Activated CD8-positive, alpha-beta memory T cell treated with anti-CD3 and anti-CD28 coated beads, Interleukin-2, amount 10 ng/mL, durations not matched to agents 7 days and 5 days (primary cell): ENCODE measurements around the gene PITX2. TPM values are rescaled to one million over a fixed set of nuclear protein-coding genes. Genes with fewer than 3 reads are reported as not detected.

Experiments
- ATAC-seq: fragments of 150-1000 bp; cut with Tn5 transposase; one replicate; pipeline ENCODE4 v1.10.0; 2021; ENCODE audit warnings: moderate library complexity
- CTCF ChIA-PET: fragments of 350-600 bp; sonication (Branson Sonifier 250); formaldehyde crosslinking; loops from one replicate; lab custom pipeline; 2021; ENCODE audit warnings: antibody characterized with exemption; lab: Charles Lee
- DNase-seq: peaks from one replicate; pipeline ENCODE4 v3.0.0-alpha.2; 2020
- H3K27ac Mint-ChIP-seq: one replicate; pipeline ENCODE4 v1.8.0; 2021; ENCODE audit warnings: mild to moderate bottlenecking, mixed read lengths
- H3K27me3 Mint-ChIP-seq: one replicate; pipeline ENCODE4 v1.8.0; 2021; ENCODE audit warnings: mixed read lengths
- H3K36me3 Mint-ChIP-seq: one replicate; pipeline ENCODE4 v1.8.0; 2021; ENCODE audit warnings: mild to moderate bottlenecking, mixed read lengths
- H3K4me1 Mint-ChIP-seq: one replicate; pipeline ENCODE4 v1.8.0; 2021; ENCODE audit warnings: mixed read lengths
- H3K4me3 Mint-ChIP-seq: one replicate; pipeline ENCODE4 v1.8.0; 2021; ENCODE audit warnings: mild to moderate bottlenecking, moderate library complexity, mixed read lengths
- H3K9me3 Mint-ChIP-seq: one replicate; pipeline ENCODE4 v1.8.0; 2022; ENCODE audit warnings: low read depth, mixed read lengths
- total RNA-seq, 2 experiments: library from RNA; stranded (reverse); gene quantifications; one replicate each; pipeline ENCODE4 v1.2.3, GENCODE V29; 2021

The PITX2 gene
- not detected for total RNA-seq

GRCh38 chr4:110622841-110623717 lies at the start of gene PITX2:
TSS of gene PITX2 (minus strand) at chr4:110623077. CDS start at chr4:110622460, 617 bp downstream.
- peaks cover 99% of the 10 kb centered on the region for H3K27me3 Mint-ChIP-seq
- CTCF ChIA-PET, result no interaction called here
- H3K4me3 Mint-ChIP-seq, result peak within 1 kb of the TSS; percentile 38
- peaks cover 8% of the 10 kb centered on the region for H3K36me3 Mint-ChIP-seq
- ATAC-seq (peak; percentile 78), DNase-seq (peak; percentile 56)
- no peaks in the 10 kb centered on the region for H3K4me1 Mint-ChIP-seq
- H3K9me3 Mint-ChIP-seq, result no peaks in the 10 kb centered on the region
- H3K27ac Mint-ChIP-seq, result peak within 1 kb of the TSS; percentile 44

DNA sequence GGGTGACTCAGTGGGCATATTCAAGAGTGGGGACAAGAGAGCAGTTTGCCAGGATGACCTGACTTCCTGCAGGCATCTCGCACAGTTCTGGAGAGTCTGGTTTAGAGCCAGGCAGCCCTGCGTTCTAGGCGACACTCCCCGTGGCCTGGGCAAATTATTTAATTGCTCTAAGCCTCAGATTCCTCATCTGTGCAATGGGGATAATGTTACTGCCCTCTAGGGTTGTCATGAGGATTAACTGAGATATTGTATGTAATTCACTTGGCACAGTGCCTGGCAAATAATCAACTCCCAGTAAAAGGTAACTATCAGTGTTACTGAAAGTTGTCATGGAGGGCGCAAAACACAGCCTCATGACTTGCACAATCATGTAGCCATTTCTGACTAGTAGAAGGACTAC lies 48.8 kb upstream of the PITX2 start:
- no peak overlapping the region for H3K4me3 Mint-ChIP-seq
- no peaks in the 10 kb centered on the region for H3K27me3 Mint-ChIP-seq
- H3K27ac Mint-ChIP-seq, result no peak overlapping the region
- CTCF ChIA-PET, result no interaction called here
- no peaks in the 10 kb centered on the region for H3K36me3 Mint-ChIP-seq
- H3K9me3 Mint-ChIP-seq, result no peaks in the 10 kb centered on the region
- DNase-seq (no peak), ATAC-seq (no peak)
- H3K4me1 Mint-ChIP-seq, result no peaks in the 10 kb centered on the region

GRCh38 chr4:110669663-110670062 lies 46.8 kb upstream of the PITX2 start:
- Mint-ChIP-seq H3K9me3 (no peaks in the 10 kb centered on the region), H3K4me1 (no peaks in the 10 kb centered on the region), H3K36me3 (no peaks in the 10 kb centered on the region), H3K27ac (no peak overlapping the region), H3K27me3 (no peaks in the 10 kb centered on the region), H3K4me3 (no peak overlapping the region)
- DNase-seq, result no peak
- no peak for ATAC-seq
- CTCF ChIA-PET, result no interaction called here

- H3K36me3 Mint-ChIP-seq, result no peaks in the 10 kb centered on the region
- no peaks in the 10 kb centered on the region for H3K4me1 Mint-ChIP-seq
- no peak overlapping the region for H3K27ac Mint-ChIP-seq
- no peaks in the 10 kb centered on the region for H3K9me3 Mint-ChIP-seq
- ATAC-seq, result no peak
- CTCF ChIA-PET, result no interaction called here
- H3K27me3 Mint-ChIP-seq, result no peaks in the 10 kb centered on the region
- no peak overlapping the region for H3K4me3 Mint-ChIP-seq
- DNase-seq, result no peak
Measured at GRCh38 chr4:110668463-110669235, 45.8 kb upstream of the PITX2 start.

GRCh38 chr4:110667670-110668069 lies 44.8 kb upstream of the PITX2 start:
- no peak for DNase-seq
- no peaks in the 10 kb centered on the region for H3K9me3 Mint-ChIP-seq
- no peak for ATAC-seq
- no peak overlapping the region for H3K27ac Mint-ChIP-seq
- no peaks in the 10 kb centered on the region for H3K36me3 Mint-ChIP-seq
- H3K27me3 Mint-ChIP-seq, result no peaks in the 10 kb centered on the region
- CTCF ChIA-PET, result no interaction called here
- no peak overlapping the region for H3K4me3 Mint-ChIP-seq
- no peaks in the 10 kb centered on the region for H3K4me1 Mint-ChIP-seq

DNA sequence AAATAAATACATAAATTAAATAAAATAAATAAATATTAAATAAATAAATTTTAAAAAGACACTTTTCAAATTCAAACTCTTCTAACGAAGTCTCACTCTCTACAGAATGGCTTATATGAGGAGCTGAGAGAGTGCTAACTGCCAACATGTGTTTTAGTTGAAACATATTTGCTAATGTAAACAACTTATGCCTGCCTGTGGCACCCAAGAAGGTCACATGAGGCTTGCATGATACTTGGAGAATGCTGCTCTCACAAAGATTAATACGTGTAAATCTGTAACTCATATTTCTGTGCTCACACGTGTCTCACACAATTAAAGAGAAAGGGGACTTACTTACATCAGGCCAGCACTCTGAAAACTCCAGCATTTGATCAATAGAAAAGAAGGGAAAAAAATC lies 43.2 kb upstream of the PITX2 start:
- Mint-ChIP-seq H3K27me3 (peaks cover 2% of the 10 kb centered on the region), H3K4me1 (no peaks in the 10 kb centered on the region), H3K27ac (no peak overlapping the region), H3K9me3 (no peaks in the 10 kb centered on the region), H3K4me3 (no peak overlapping the region), H3K36me3 (no peaks in the 10 kb centered on the region)
- ATAC-seq (no peak), DNase-seq (no peak)
- CTCF ChIA-PET, result no interaction called here

GRCh38 chr4:110663738-110664444 lies 41.0 kb upstream of the PITX2 start:
- no peak overlapping the region for H3K27ac Mint-ChIP-seq
- H3K4me3 Mint-ChIP-seq, result no peak overlapping the region
- DNase-seq (no peak), ATAC-seq (no peak)
- no peaks in the 10 kb centered on the region for H3K4me1 Mint-ChIP-seq
- H3K27me3 Mint-ChIP-seq, result peaks cover 3% of the 10 kb centered on the region
- CTCF ChIA-PET, result interaction anchor here (0.7 kb wide), 1 partner anchor 22 kb away, joined by 3 read pairs; no protein-coding TSS in a partner anchor
- H3K36me3 Mint-ChIP-seq, result no peaks in the 10 kb centered on the region
- H3K9me3 Mint-ChIP-seq, result no peaks in the 10 kb centered on the region

DNA sequence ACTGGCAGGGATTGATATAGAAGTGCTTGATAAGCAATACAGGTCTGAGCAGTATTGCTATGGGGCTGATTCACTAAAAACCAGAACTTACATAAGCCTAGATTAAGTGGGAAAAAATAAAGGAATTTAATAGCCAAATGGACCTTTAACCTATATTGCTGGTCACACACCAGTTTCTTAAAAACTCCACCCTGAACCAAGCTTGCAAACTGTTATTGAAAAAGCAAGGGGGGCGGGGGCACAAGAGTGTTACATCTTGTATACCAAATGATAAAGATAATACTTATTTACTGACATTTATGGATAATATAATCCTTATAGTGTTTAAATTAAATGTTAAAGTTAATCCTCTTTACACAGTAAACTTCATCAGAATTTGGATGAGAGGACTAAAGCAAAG lies 40.3 kb upstream of the PITX2 start:
- Mint-ChIP-seq H3K4me3 (no peak overlapping the region), H3K4me1 (no peaks in the 10 kb centered on the region), H3K27me3 (peaks cover 3% of the 10 kb centered on the region), H3K36me3 (no peaks in the 10 kb centered on the region), H3K9me3 (no peaks in the 10 kb centered on the region), H3K27ac (no peak overlapping the region)
- no peak for DNase-seq
- no peak for ATAC-seq
- CTCF ChIA-PET, result interaction anchor here (0.7 kb wide), 1 partner anchor 23 kb away, joined by 3 read pairs; no protein-coding TSS in a partner anchor

GRCh38 chr4:110660755-110661154 lies 37.9 kb upstream of the PITX2 start:
- Mint-ChIP-seq H3K36me3 (no peaks in the 10 kb centered on the region), H3K9me3 (no peaks in the 10 kb centered on the region), H3K27me3 (peaks cover 3% of the 10 kb centered on the region), H3K27ac (no peak overlapping the region), H3K4me3 (no peak overlapping the region), H3K4me1 (no peaks in the 10 kb centered on the region)
- CTCF ChIA-PET, result no interaction called here
- ATAC-seq (no peak), DNase-seq (no peak)

GRCh38 chr4:110654254-110654635 lies 31.4 kb upstream of the PITX2 start:
- Mint-ChIP-seq H3K4me1 (no peaks in the 10 kb centered on the region), H3K9me3 (no peaks in the 10 kb centered on the region), H3K27ac (no peak overlapping the region), H3K27me3 (no peaks in the 10 kb centered on the region), H3K4me3 (no peak overlapping the region), H3K36me3 (no peaks in the 10 kb centered on the region)
- ATAC-seq (no peak), DNase-seq (no peak)
- CTCF ChIA-PET, result no interaction called here

DNA sequence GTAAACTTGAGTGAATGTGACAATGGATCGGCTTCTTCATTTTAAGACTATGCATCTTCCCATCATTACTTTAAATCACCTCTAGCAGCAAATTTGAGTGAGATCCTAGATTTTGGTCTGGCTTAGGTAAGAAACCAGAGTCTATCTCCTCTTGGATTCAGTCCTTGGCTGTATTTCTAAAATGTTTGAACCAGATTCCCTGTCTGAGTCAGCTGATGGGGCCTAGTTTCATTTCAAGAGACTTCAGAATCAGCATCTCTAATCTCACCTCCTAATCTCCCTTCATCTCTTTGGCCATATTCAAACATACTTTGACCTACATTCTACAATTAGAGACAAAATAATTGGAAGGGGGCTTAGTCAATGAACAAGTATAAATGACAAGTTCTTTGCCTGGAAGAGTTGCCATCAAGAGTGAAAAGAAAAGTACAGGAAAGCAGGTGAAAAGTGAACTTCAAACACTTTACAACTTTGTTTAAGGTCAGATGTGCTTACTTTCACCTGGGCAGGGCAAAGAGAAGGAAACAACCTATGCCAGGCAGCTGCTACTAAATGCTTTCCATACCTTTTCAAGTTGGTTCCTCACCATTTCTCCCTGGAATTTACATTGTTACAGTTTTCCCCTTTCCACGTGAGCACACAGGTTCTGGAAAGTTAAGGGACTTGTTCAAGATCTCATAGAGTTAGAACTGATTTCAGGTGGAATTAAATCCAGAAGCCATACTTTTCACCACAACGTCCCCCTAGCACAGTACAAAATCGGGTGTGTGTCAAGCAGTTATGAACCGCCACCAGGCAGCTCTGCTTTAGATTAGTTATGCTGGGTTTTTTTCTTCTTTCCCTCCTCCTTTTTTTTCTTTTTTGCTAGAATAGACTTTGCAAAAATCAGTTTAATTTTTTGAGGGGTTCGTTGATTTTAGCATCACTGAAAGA lies 30.7 kb upstream of the PITX2 start:
- DNase-seq (no peak), ATAC-seq (no peak)
- H3K9me3 Mint-ChIP-seq, result no peaks in the 10 kb centered on the region
- H3K4me3 Mint-ChIP-seq, result no peak overlapping the region
- H3K4me1 Mint-ChIP-seq, result no peaks in the 10 kb centered on the region
- H3K27ac Mint-ChIP-seq, result no peak overlapping the region
- no peaks in the 10 kb centered on the region for H3K27me3 Mint-ChIP-seq
- H3K36me3 Mint-ChIP-seq, result no peaks in the 10 kb centered on the region
- CTCF ChIA-PET, result no interaction called here

DNA sequence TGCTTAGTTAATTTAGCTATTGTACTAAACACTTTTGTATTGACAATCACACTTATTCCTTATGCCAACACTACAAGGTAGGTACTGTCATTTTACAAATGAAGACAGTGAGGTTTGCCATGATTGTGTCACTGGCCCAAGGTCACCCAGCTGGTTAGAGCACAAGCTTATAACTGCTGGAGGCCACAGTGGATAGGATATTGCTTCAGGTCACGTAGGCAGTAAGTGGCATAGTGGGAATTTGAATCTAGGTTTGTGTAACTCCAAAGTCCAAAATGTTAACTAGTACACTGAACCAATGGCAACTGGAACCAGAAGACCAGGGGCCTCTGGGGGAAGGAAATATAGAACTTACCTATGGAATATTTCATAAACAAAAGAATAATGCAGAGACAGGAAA lies 21.1 kb upstream of the PITX2 start:
- Mint-ChIP-seq H3K27me3 (peaks cover 63% of the 10 kb centered on the region), H3K4me1 (no peaks in the 10 kb centered on the region), H3K36me3 (no peaks in the 10 kb centered on the region), H3K27ac (no peak overlapping the region), H3K4me3 (no peak overlapping the region), H3K9me3 (no peaks in the 10 kb centered on the region)
- CTCF ChIA-PET, result no interaction called here
- no peak for ATAC-seq
- DNase-seq, result no peak

DNA sequence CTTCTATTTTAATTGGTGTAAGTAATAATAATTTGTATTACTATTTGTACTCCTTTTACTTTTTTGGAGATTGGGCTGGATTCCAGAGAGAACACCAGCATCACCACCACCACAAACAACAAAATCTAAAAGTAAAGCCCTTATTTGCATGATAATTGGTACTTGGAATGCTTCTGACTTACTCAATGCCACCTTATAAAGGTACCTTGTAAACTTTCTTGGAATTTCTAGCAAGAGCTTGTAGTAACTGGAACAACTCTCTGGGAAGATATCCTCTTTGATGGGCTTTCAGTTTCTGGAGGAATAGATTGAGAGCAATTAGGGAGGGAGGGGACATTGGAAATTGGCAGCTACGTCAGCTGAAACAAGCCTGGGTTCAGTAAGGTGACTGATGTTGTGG lies 20.2 kb upstream of the PITX2 start:
- DNase-seq (no peak), ATAC-seq (no peak)
- H3K9me3 Mint-ChIP-seq, result no peaks in the 10 kb centered on the region
- no peak overlapping the region for H3K27ac Mint-ChIP-seq
- H3K27me3 Mint-ChIP-seq, result peaks cover 71% of the 10 kb centered on the region
- H3K36me3 Mint-ChIP-seq, result peaks cover under 1% of the 10 kb centered on the region
- CTCF ChIA-PET, result no interaction called here
- no peak overlapping the region for H3K4me3 Mint-ChIP-seq
- H3K4me1 Mint-ChIP-seq, result no peaks in the 10 kb centered on the region
